IPS-18c (cell line): ENCODE results near the gene TEAD1.

Source experiments
- H3K4me3 ChIP-seq: 2 replicates; pipeline ENCODE4 v1.7.0; 2013; ENCODE audit warnings: low read depth, mild to moderate bottlenecking, low read length, moderate library complexity; ENCODE audit not compliant: insufficient read depth
- H3K9me3 ChIP-seq: one replicate; pipeline ENCODE4 v1.6.1; 2013; ENCODE audit warnings: mild to moderate bottlenecking, low read length, moderate library complexity; ENCODE audit not compliant: control insufficient read depth, insufficient read depth

The TEAD1 gene

DNA sequence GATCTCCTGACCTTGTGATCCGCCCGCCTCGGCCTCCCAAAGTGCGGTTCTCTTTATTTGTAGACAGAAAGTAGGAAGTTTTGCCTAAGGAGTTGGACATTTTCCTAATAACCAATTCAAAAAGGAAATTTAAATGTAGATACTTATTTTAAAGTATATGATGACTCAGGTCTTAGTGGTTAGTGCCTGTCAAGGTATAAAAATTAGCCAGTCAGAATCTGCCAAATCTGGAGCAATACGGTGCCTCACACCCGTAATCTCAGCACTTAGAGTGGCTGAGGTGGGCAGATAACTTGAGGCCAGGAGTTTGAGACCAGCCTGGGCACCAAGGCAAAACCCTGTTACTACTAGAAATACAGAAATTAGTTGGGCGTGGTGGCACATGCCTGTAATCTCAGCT is 248.2 kb downstream of the TEAD1 start:
- Histone ChIP-seq H3K9me3 (no peaks in the 10 kb centered on the region), H3K4me3 (no peak overlapping the region)

DNA sequence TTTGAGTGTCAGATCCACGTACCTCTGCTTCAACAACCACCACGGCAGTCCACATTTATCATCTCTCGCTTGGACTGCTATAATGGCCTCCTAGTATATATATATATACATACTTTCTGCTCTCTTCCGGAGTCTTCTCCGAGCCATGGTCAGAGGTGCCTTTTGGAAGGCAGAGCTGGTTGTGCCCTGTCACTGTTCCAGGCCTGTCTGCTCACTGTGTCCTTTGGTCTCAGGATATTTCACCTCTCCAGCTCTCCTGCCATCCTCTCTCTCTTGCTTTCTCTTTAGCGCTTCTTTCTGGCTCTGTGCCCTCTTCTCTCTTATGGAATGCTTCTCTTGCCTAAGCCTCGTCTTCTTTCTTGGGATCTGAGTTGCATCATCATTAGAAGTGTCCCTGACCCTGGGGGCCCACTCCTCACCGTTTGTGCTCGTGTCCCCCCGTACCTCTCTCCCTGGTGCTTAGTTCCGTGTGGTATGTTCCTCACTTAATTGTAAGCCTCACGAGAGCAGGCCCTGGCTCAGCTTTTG is 248.8 kb downstream of the TEAD1 start:
- Histone ChIP-seq H3K9me3 (no peaks in the 10 kb centered on the region), H3K4me3 (no peak overlapping the region)

DNA sequence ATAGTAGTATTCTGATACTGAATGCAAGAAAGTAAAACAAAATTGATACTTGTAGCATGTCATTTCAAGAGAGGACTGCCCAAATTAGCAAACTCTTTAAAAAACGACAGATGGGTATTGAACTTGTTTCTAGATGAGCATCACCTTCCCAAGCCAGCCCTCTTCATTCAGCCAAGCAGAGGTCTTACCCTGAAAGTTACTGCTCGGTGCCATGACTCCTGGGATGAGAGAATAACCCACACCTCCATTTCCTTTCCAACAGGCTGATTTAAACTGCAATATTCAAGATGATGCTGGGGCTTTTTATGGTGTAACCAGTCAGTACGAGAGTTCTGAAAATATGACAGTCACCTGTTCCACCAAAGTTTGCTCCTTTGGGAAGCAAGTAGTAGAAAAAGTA is 250.4 kb downstream of the TEAD1 start:
- H3K9me3 ChIP-seq: no peaks in the 10 kb centered on the region
- no peak overlapping the region for H3K4me3 ChIP-seq

DNA sequence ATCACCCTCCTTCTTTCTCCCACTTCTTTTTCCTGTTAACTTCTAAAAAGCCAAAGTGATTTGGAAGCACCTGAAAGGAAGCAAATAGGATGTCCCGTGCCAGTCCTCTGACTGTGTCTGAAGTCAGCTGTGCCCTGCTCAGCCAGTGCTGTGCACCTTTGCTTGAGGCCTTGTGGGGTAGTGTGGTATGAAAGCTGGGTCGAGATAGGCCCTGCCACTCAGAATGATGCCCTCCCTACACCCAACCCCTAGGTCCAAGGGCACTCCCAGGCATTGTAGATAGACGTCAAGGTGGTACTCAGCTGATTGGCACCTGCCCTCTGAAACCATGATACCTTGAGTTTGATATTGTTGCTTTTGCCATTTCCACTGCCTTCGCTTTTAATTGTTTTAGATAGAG is 251.3 kb downstream of the TEAD1 start:
- Histone ChIP-seq H3K9me3 (peaks cover 2% of the 10 kb centered on the region), H3K4me3 (no peak overlapping the region)

DNA sequence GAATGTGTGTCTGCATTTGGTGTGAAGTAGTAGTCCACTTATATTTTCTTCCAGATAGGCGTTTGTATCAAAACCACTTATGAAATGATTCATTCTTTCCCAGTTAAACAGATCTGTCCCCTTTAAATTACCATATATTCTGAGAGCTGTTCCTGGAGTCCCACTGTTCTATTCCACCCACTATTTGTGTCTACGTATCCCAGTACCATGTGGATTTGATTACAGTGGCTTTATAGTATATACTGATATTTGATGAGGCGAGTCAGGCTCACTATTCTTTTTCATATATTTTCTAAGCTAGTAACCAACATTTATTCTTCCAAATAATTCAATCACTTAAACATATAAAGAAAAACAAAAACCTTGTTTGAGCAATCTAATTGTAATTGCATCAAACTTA is 253.0 kb downstream of the TEAD1 start:
- Histone ChIP-seq H3K9me3 (peaks cover 2% of the 10 kb centered on the region), H3K4me3 (no peak overlapping the region)

DNA sequence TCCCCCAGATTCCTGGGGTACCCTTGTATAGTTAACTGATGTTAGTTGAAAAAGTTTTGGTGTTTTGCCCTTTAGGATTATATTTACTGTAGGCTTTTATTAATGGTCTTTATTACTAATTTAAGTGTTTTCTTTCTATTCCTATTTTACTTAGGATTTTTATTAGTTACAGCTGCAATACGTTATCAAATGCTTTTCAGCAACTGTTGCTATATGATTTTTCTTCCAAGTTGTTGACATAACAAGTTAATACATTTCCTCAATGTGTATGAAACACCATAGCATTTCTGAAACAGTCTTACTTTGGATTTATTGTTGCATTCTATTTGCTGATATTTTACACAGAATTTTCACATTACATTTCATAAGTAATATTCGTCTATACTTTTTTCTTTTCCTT is 253.7 kb downstream of the TEAD1 start:
- no peak overlapping the region for H3K4me3 ChIP-seq
- peaks cover 2% of the 10 kb centered on the region for H3K9me3 ChIP-seq

DNA sequence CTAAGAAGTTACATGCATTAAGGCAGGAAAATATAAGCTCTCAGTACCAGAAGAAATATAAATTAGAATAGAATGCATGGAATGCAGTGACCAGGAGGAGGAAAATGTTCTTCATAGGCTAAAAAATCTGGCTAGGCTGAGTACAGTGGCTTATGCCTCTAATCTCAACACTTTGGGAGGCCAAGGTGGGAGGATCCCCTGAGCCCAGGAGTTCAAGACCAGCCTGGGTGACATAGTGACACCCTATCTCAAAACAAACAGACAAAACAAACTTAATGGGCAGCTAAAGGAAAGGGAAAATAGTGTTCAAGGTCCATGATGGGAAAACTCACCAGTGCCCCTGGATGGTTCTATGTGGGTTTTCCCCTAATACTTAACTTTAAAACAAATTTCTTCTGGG is 256.6 kb downstream of the TEAD1 start:
- no peak overlapping the region for H3K4me3 ChIP-seq
- peaks cover 2% of the 10 kb centered on the region for H3K9me3 ChIP-seq

DNA sequence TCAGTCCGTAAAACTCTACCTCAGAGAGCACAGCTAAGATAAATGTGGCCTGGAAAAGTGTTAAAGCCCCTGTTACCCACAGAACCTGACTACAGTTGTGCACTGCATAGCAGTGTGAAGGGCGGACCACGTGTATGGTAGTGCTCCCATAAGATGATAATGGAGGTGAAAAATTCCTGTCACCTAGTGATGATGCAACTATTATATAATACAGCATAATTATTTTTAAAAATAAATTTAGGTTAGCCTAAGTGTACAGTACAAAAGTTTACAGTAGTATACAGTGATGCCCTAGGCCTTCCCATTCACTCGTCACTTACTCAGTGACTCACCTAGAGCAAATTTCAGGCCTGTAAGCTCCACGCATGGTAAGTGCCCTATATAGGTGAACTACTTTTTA is 258.3 kb downstream of the TEAD1 start:
- H3K4me3 ChIP-seq: no peak overlapping the region
- H3K9me3 ChIP-seq: peaks cover 2% of the 10 kb centered on the region

DNA sequence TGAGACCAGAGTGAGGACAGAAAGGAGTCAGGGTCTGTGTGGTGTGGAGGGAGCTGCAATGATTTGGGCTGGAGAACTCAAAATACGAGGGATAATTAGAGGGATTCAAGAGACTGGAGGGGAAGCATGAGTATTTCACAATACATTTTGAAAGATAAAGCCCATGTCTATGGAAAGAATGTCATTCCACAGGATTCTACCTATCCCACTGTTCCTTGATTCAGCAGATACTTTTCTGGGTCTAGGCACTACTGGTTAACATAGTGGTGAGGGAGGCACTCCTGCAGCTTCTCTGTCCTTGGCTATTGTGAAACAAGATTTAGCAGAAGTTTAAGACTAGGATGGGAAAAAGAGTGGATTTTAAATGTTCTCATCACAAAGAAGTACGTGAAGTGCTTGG is 262.0 kb downstream of the TEAD1 start:
- Histone ChIP-seq H3K9me3 (no peaks in the 10 kb centered on the region), H3K4me3 (no peak overlapping the region)

DNA sequence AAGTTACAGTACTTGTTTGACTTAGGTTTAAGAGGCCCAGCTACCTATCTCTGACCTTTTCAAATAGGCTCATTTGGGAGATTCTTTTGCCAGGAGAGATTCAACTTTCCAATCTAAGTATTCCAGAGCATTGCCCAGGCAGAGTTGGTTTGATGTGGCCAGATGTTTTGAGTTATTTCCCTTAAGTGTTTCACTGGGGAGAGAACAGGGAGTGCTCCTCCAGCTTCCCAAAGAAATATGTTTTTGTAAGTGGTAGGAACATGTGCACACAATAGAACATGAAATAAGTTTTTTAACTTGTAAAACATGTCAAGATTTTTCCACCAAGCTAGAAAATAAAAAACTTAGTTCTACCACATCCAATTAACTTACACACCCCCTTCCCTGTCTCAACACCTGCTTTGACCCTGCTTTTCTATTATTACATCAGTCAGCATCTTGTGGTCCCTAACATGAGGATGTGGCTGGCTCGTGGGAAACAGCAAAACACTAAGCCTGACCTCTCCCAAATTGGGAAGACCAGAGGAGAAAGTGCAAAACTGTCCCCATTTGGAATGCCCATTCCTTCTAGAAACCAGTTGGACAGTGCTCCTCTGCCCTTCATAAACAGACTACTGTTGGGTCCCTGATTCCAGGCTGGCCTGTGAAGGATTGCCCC is 264.5 kb downstream of the TEAD1 start:
- Histone ChIP-seq H3K9me3 (no peaks in the 10 kb centered on the region), H3K4me3 (no peak overlapping the region)

DNA sequence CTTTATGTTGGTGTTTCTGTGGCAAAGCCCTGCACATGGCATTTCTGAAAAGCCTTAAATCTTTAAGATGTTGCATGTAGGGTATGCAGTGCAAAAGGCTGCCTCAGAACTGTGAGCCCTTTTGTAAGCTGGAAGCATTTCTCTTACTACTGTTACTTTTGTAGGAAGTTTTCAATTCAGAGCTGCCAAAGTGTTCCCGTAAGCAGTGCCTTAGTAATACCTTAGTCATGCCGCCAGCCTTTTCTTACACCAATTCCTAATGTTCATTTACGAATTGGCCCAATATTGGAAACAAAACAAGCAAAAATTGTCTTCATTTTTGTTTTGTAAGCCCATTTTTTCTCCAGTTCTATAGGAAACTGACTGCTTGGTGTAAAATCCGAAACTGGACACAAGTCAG is 267.4 kb downstream of the TEAD1 start:
- Histone ChIP-seq H3K9me3 (no peaks in the 10 kb centered on the region), H3K4me3 (no peak overlapping the region)

DNA sequence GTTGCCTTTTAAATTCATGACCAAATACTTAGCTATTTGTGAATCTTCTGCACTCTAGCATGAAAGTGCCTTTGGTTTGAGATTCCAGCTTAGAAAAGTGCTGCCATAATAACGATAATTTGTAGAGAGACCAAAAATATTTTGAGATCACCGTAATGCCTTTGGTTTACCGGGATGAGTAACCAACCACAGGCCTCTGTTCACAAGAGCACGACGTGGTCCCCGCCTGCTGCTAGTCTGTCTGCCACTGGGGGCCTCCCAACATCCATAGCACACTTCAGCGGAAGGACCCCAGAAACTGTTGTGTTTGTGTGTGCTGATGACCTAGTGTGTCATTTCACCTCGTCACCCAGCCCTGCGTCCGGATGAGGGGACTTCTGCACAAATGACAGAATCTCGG is 267.9 kb downstream of the TEAD1 start:
- H3K4me3 ChIP-seq: no peak overlapping the region
- no peaks in the 10 kb centered on the region for H3K9me3 ChIP-seq

DNA sequence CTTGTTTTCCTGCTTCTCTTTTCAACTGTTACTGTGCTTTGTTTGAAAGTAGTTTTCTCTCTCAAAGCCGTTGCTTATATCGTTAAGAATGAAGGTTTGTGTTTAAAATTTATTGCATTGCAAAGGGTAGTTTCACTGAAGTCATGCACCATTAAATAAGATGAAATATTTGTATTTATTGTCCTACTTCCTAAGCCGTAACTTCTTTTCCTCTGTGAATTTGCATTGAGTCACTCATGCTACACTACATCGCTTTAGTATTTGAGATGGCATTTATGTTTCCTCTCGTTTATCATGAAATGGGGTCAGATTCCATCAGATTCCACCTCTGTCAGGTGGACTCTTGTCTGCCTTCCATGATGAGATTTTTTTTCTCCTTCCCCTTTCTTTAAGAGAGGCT is 269.1 kb downstream of the TEAD1 start:
- Histone ChIP-seq H3K9me3 (no peaks in the 10 kb centered on the region), H3K4me3 (no peak overlapping the region)

DNA sequence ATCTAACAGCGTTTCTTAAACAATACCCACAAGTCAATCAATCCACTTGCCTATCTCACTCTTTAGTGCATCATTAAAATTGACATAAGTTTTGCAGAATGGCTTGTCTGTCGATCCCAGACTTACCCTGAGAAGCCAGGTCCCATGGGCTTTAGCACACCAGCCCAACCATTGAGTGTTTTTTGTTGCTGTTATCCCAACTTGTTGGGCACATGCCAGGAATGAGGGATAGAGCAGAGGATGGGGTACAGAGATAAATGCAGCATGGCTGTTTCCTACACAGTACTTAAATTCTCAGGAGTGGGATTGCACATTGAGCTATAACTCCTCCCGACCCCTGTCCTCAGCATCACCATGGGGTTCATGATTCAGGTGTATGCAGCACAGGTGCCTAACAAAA is 270.7 kb downstream of the TEAD1 start:
- no peak overlapping the region for H3K4me3 ChIP-seq
- no peaks in the 10 kb centered on the region for H3K9me3 ChIP-seq

DNA sequence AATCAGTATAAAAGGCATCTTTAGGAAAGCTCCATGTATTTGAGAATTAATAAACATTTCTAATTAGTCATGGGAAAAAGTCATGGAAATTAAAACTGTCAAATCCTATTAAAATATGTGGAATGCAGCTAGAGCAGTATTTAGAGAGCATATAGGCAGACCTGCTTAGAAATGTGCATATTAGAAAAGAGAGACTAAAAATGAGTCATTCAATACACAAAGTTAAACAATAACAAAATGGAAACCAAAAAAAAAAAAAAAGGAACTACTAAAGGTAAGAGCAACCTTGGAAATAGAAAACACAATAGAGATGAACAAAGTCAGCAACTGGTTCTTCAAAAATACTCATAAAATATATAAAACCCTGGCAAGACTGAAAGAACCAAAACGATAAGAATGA is 275.2 kb downstream of the TEAD1 start:
- Histone ChIP-seq H3K4me3 (no peak overlapping the region), H3K9me3 (no peaks in the 10 kb centered on the region)

DNA sequence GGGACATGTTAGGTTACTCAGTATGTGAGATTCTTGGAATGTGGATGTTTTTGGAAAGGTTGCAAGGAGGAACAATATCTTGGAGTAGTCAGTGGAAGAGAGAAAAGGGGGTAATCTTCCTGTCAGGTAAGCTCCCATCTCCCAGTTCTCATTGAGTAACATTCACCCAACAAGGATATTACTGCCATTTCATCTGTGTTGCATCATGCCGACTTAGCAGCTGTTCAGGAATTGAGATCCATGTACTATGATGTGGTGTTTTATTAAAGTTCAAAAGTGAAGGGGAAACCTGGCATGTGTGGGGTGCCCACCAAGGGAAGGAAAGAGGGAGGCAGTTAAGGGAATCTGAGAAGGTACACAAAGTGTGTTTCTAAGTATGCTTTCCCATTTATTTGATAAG is 276.4 kb downstream of the TEAD1 start:
- Histone ChIP-seq H3K4me3 (no peak overlapping the region), H3K9me3 (no peaks in the 10 kb centered on the region)

DNA sequence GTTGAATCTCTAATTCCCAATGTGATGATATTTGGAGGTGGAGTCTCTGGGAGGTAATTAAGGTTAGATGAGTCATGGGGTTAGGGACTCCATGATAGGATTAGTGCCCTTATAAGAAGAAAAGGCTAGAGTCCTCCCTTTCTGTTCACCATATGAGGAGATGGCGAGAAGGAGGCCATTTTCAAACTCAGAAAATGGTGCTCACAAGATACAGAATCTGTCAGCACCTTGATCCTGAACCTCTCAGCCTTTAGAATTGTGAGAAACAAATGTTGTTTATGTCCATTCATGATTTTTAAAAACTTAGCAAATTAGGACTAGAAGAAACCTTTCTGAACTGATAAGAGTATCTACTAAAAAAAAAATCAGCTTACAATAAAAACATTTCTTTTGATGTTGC is 277.2 kb downstream of the TEAD1 start:
- Histone ChIP-seq H3K9me3 (no peaks in the 10 kb centered on the region), H3K4me3 (no peak overlapping the region)

DNA sequence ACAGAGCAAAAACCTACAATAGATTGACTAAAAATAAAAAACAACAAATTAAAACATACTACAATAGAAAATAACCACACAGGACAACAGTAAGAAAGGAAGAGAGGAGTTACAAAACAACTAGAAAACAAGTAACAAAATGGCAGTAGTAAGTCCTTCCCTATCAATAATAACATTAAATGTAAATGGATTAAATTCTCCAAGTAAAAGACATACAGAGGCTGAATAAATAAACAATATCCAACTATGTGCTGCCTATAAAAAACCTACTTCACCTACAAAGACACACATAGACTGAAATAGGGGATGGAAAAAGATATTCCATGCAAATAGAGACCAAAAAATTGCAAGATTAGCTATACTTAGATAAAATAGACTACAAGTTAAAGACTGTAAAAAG is 277.9 kb downstream of the TEAD1 start:
- H3K4me3 ChIP-seq: no peak overlapping the region
- H3K9me3 ChIP-seq: no peaks in the 10 kb centered on the region

DNA sequence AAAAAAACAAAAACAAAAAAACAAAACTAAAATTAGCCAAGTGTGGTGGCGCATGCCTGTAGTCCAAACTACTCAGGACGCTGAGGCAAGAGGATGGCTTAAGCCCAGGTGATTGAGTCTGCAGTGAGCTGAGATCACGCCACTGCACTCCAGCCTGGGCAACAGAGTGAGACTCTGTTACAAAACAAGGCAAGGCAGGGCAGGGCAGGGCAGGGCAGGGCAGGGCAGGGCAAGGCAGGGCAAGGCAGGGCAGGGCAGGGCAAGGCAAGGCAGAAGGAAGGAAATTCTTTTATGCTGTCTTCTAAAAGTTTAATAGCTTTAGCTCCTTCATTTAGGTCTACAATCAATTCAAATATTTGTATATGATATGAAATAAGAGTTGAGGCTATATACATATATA is 284.8 kb downstream of the TEAD1 start:
- Histone ChIP-seq H3K4me3 (no peak overlapping the region), H3K9me3 (peaks cover 4% of the 10 kb centered on the region)
